Osteoblast (primary cell): ENCODE data around the gene PPFIBP2. TPM values are rescaled to one million over a fixed set of nuclear protein-coding genes. Genes with fewer than 3 reads are reported as not detected.

Experiments used
- DNase-seq: peaks from one replicate; pipeline ENCODE4 v3.0.0; 2011; ENCODE audit warnings: low spot score, mixed read lengths; ENCODE audit not compliant: insufficient read length; ENCODE audit errors: missing footprints
- H2AFZ ChIP-seq: 2 replicates; pipeline ENCODE4 v1.6.0; 2011; ENCODE audit warnings: mild to moderate bottlenecking, low read length
- H3K27ac ChIP-seq: 2 replicates; pipeline ENCODE4 v1.5.1; 2011; ENCODE audit warnings: mild to moderate bottlenecking, low read depth, low read length, moderate library complexity
- H3K27me3 ChIP-seq: 2 replicates; pipeline ENCODE4 v1.6.0; 2012; ENCODE audit warnings: mild to moderate bottlenecking, control low read depth, inconsistent platforms, low read length, moderate library complexity; ENCODE audit not compliant: insufficient read depth
- H3K36me3 ChIP-seq: 2 replicates; pipeline ENCODE4 v1.5.1; 2011; ENCODE audit warnings: mild to moderate bottlenecking, low read length, control low read depth, moderate library complexity; ENCODE audit not compliant: insufficient read depth
- H3K4me1 ChIP-seq: 2 replicates; pipeline ENCODE4 v1.5.1; 2011; ENCODE audit warnings: mild to moderate bottlenecking, low read length, control low read depth, moderate library complexity; ENCODE audit not compliant: insufficient read depth
- H3K4me2 ChIP-seq: 2 replicates; pipeline ENCODE4 v1.6.0; 2011; ENCODE audit warnings: mild to moderate bottlenecking, low read length; ENCODE audit not compliant: insufficient read depth
- H3K4me3 ChIP-seq: fragments of 200-600 bp; sonication (generic); 3 replicates; pipeline ENCODE4 v1.5.1; 2012; ENCODE audit warnings: mild to moderate bottlenecking, low read length, inconsistent platforms; ENCODE audit not compliant: insufficient read depth
- H3K79me2 ChIP-seq: 2 replicates; pipeline ENCODE4 v1.6.0; 2012; ENCODE audit warnings: mild to moderate bottlenecking, low read length, control low read depth, inconsistent platforms; ENCODE audit not compliant: insufficient read depth
- H3K9me3 ChIP-seq: 2 replicates; pipeline ENCODE4 v1.5.1; 2011; ENCODE audit warnings: low read depth, low read length, control low read depth
- H4K20me1 ChIP-seq: 2 replicates; pipeline ENCODE4 v1.6.0; 2012; ENCODE audit warnings: mild to moderate bottlenecking, low read length, control low read depth; ENCODE audit not compliant: insufficient read depth
- CTCF ChIP-seq: IDR thresholded peaks from 2 replicates; pipeline ENCODE4 v1.5.1; 2011; ENCODE audit warnings: mild to moderate bottlenecking, low read depth, low read length, moderate library complexity; ENCODE audit errors: extremely low read depth
- total RNA-seq: library from RNA; depleted of rRNA; stranded (reverse); fragments of >200 nt; gene quantifications from 2 replicates; pipeline ENCODE4 v1.2.3, GENCODE V29; 2012

The PPFIBP2 gene
- total RNA-seq, 1 donor, result 25.0 TPM

- Histone ChIP-seq H3K4me2 (no peak overlapping the region), H3K9me3 (no peaks in the 10 kb centered on the region), H3K4me1 (no peaks in the 10 kb centered on the region), H2AFZ (no peak overlapping the region), H3K27me3 (no peaks in the 10 kb centered on the region), H3K36me3 (no peaks in the 10 kb centered on the region), H3K27ac (no peak overlapping the region), H3K4me3 (no peak overlapping the region), H4K20me1 (no peaks in the 10 kb centered on the region), H3K79me2 (no peaks in the 10 kb centered on the region)
- no peak for TF ChIP-seq CTCF
- DNase-seq, result no peak
Measured at GRCh38 chr11:7630002-7630401, 116.2 kb downstream of the PPFIBP2 start.

GRCh38 chr11:7632211-7632610 lies 118.4 kb downstream of the PPFIBP2 start:
- Histone ChIP-seq H2AFZ (no peak overlapping the region), H3K36me3 (no peaks in the 10 kb centered on the region), H3K79me2 (no peaks in the 10 kb centered on the region), H4K20me1 (no peaks in the 10 kb centered on the region), H3K9me3 (no peaks in the 10 kb centered on the region), H3K27me3 (no peaks in the 10 kb centered on the region), H3K4me1 (no peaks in the 10 kb centered on the region), H3K4me2 (no peak overlapping the region), H3K4me3 (no peak overlapping the region), H3K27ac (no peak overlapping the region)
- DNase-seq, result no peak
- TF ChIP-seq CTCF, result no peak

GRCh38 chr11:7635137-7635536 lies 121.3 kb downstream of the PPFIBP2 start:
- peaks cover 3% of the 10 kb centered on the region for H3K4me1 ChIP-seq
- TF ChIP-seq CTCF, result no peak
- DNase-seq, result no peak
- no peaks in the 10 kb centered on the region for H4K20me1 ChIP-seq
- H3K79me2 ChIP-seq, result no peaks in the 10 kb centered on the region
- no peak overlapping the region for H3K4me3 ChIP-seq
- H3K9me3 ChIP-seq, result no peaks in the 10 kb centered on the region
- no peak overlapping the region for H3K27ac ChIP-seq
- H3K36me3 ChIP-seq, result no peaks in the 10 kb centered on the region
- no peak overlapping the region for H3K4me2 ChIP-seq
- H3K27me3 ChIP-seq, result no peaks in the 10 kb centered on the region
- no peak overlapping the region for H2AFZ ChIP-seq

- TF ChIP-seq CTCF, result no peak
- H3K79me2 ChIP-seq, result no peaks in the 10 kb centered on the region
- H3K36me3 ChIP-seq, result no peaks in the 10 kb centered on the region
- H3K4me2 ChIP-seq, result no peak overlapping the region
- H4K20me1 ChIP-seq, result no peaks in the 10 kb centered on the region
- H3K4me3 ChIP-seq, result no peak overlapping the region
- no peak for DNase-seq
- H3K4me1 ChIP-seq, result peaks cover 3% of the 10 kb centered on the region
- H2AFZ ChIP-seq, result no peak overlapping the region
- H3K27ac ChIP-seq, result no peak overlapping the region
- H3K9me3 ChIP-seq, result no peaks in the 10 kb centered on the region
- no peaks in the 10 kb centered on the region for H3K27me3 ChIP-seq
Measured at GRCh38 chr11:7635708-7636107, 121.9 kb downstream of the PPFIBP2 start.
